ENCODE measurements around the gene HGFAC.

DNA sequence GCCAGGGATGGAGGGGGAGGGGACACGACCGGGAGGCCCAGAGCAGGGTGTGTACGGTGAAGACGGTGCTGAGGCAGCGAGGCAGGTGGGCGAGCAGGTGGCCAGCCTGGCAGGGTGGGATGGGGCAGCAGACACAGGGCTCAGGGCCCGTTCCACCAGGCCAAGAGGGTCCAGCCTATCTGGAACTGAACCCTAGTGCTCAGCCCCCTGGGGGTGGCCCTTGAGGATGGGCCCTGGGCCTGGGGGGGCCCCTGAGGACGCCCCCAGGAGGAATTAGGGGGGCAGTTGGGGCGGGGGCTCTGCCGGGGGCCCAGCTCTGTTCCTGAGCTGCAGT, 3.0 kb upstream of the HGFAC start:
- TF ChIP-seq, protein P1, sequence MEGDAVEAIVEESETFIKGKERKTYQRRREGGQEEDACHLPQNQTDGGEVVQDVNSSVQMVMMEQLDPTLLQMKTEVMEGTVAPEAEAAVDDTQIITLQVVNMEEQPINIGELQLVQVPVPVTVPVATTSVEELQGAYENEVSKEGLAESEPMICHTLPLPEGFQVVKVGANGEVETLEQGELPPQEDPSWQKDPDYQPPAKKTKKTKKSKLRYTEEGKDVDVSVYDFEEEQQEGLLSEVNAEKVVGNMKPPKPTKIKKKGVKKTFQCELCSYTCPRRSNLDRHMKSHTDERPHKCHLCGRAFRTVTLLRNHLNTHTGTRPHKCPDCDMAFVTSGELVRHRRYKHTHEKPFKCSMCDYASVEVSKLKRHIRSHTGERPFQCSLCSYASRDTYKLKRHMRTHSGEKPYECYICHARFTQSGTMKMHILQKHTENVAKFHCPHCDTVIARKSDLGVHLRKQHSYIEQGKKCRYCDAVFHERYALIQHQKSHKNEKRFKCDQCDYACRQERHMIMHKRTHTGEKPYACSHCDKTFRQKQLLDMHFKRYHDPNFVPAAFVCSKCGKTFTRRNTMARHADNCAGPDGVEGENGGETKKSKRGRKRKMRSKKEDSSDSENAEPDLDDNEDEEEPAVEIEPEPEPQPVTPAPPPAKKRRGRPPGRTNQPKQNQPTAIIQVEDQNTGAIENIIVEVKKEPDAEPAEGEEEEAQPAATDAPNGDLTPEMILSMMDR (IDR thresholded peaks at IDR 0.05; ENCODE audit: low read depth, low read length, poor library complexity, severe bottlenecking), result no peak
- TF ChIP-seq EZH2phosphoT487 (IDR thresholded peaks at IDR 0.05; ENCODE audit: borderline replicate concordance, low read length), result no peak
